ENCODE data around the gene ENAH. TPM values are rescaled to one million over a fixed set of nuclear protein-coding genes. Genes with fewer than 3 reads are reported as not detected.

ENAH gene
- total RNA-seq, 2 donors from 2014 or later: 50.5 to 59.5 TPM

- DNase-seq (ENCODE audit: low spot score): no peak
- no peaks in the 10 kb centered on the region for H3K27me3 ChIP-seq
- TF ChIP-seq CTCF (IDR thresholded peaks at IDR 0.05): no peak
- H3K36me3 ChIP-seq: no peaks in the 10 kb centered on the region
- H3K4me3 ChIP-seq: no peak overlapping the region
- no peaks in the 10 kb centered on the region for H3K9me3 ChIP-seq
- peaks cover 0 to 45% of the 10 kb centered on the region in 2 donors for H3K4me1 ChIP-seq
- no peak overlapping the region for H3K27ac ChIP-seq
Observed at GRCh38 chr1:225449261-225449660, 203.7 kb downstream of the ENAH start.

GRCh38 chr1:225448146-225448805 lies 204.6 kb downstream of the ENAH start:
- Histone ChIP-seq H3K4me1 (peaks cover 0 to 53% of the 10 kb centered on the region in 2 donors), H3K27ac (peak overlapping the region; percentile 66 to 75), H3K9me3 (no peaks in the 10 kb centered on the region), H3K27me3 (no peaks in the 10 kb centered on the region), H3K36me3 (no peaks in the 10 kb centered on the region), H3K4me3 (peak overlapping the region in 1 of 2 donors; percentile 7)
- no peak for TF ChIP-seq CTCF (IDR thresholded peaks at IDR 0.05)
- no peak for DNase-seq (ENCODE audit: low spot score)

GRCh38 chr1:225447650-225448089 lies 205.3 kb downstream of the ENAH start:
- peak overlapping the region in 1 of 2 donors; percentile 7 for H3K4me3 ChIP-seq
- H3K9me3 ChIP-seq: no peaks in the 10 kb centered on the region
- DNase-seq (ENCODE audit: low spot score): no peak
- no peaks in the 10 kb centered on the region for H3K27me3 ChIP-seq
- H3K4me1 ChIP-seq: peaks cover 0 to 58% of the 10 kb centered on the region in 2 donors
- peak overlapping the region; percentile 66 to 75 for H3K27ac ChIP-seq
- no peaks in the 10 kb centered on the region for H3K36me3 ChIP-seq
- TF ChIP-seq CTCF (IDR thresholded peaks at IDR 0.05): no peak

GRCh38 chr1:225446981-225447615 lies 205.8 kb downstream of the ENAH start:
- Histone ChIP-seq H3K9me3 (no peaks in the 10 kb centered on the region), H3K4me3 (no peak overlapping the region), H3K27me3 (no peaks in the 10 kb centered on the region), H3K27ac (peak overlapping the region; percentile 66 to 75), H3K4me1 (peaks cover 0 to 61% of the 10 kb centered on the region in 2 donors), H3K36me3 (no peaks in the 10 kb centered on the region)
- DNase-seq (ENCODE audit: low spot score): no peak
- TF ChIP-seq CTCF (IDR thresholded peaks at IDR 0.05): no peak

- Histone ChIP-seq H3K36me3 (no peaks in the 10 kb centered on the region), H3K27me3 (no peaks in the 10 kb centered on the region), H3K27ac (peak overlapping the region; percentile 66 to 75), H3K4me3 (no peak overlapping the region), H3K4me1 (peaks cover 0 to 63% of the 10 kb centered on the region in 2 donors), H3K9me3 (no peaks in the 10 kb centered on the region)
- no peak for DNase-seq (ENCODE audit: low spot score)
- no peak for TF ChIP-seq CTCF (IDR thresholded peaks at IDR 0.05)
Observed at GRCh38 chr1:225446595-225446960, 206.3 kb downstream of the ENAH start.
